ENCODE results near the gene SENP6.
"Not testable (repeated sequence)": the region's sequence is repeated elsewhere in the genome, so short reads cannot be mapped to it uniquely, and the experiment has no call there.

The SENP6 gene

GRCh38 chr6:75666592-75666991, 64.9 kb downstream of the SENP6 start:
- DNase-seq, result no peak

- no peak for DNase-seq
Measured at GRCh38 chr6:75673884-75674283, 72.2 kb downstream of the SENP6 start.

GRCh38 chr6:75676377-75676776, 74.7 kb downstream of the SENP6 start:
- DNase-seq, result no peak

GRCh38 chr6:75682548-75682947, 80.9 kb downstream of the SENP6 start:
- not testable (repeated sequence) for DNase-seq

- DNase-seq, result not testable (repeated sequence)
Measured at GRCh38 chr6:75683005-75683404, 81.3 kb downstream of the SENP6 start.

GRCh38 chr6:75687535-75687934, 85.9 kb downstream of the SENP6 start:
- DNase-seq, result not testable (repeated sequence)

- DNase-seq, result not testable (repeated sequence)
Measured at GRCh38 chr6:75687937-75688336, 86.3 kb downstream of the SENP6 start.

- no peak for DNase-seq
Measured at GRCh38 chr6:75689576-75689975, 87.9 kb downstream of the SENP6 start.

GRCh38 chr6:75691012-75691411, 89.3 kb downstream of the SENP6 start:
- no peak for DNase-seq

- DNase-seq, result no peak
Measured at GRCh38 chr6:75693534-75693933, 91.9 kb downstream of the SENP6 start.

GRCh38 chr6:75694406-75694805, 92.7 kb downstream of the SENP6 start:
- DNase-seq, result no peak

- DNase-seq, result not testable (repeated sequence)
Measured at GRCh38 chr6:75708334-75708733, 106.7 kb downstream of the SENP6 start.

GRCh38 chr6:75711173-75711572, 109.5 kb downstream of the SENP6 start:
- DNase-seq, result no peak

GRCh38 chr6:75719133-75719532, 117.5 kb downstream of the SENP6 start:
- no peak for DNase-seq

- DNase-seq, result no peak
Measured at GRCh38 chr6:75723382-75723781, 121.7 kb downstream of the SENP6 start.

- DNase-seq, result no peak
Measured at GRCh38 chr6:75727206-75727605, 125.5 kb downstream of the SENP6 start.

GRCh38 chr6:75731029-75731428, 129.3 kb downstream of the SENP6 start:
- not testable (repeated sequence) for DNase-seq

GRCh38 chr6:75735491-75736186, 134.0 kb downstream of the SENP6 start:
- DNase-seq, result peak in 1 of 2 donors; percentile 22

GRCh38 chr6:75743971-75744370, 142.3 kb downstream of the SENP6 start:
- no peak for DNase-seq

GRCh38 chr6:75745404-75745803, 143.7 kb downstream of the SENP6 start:
- no peak for DNase-seq

GRCh38 chr6:75746221-75746620, 144.5 kb downstream of the SENP6 start:
- DNase-seq, result no peak

GRCh38 chr6:75747152-75747992, 145.7 kb downstream of the SENP6 start:
- peak; percentile 24 to 50 for DNase-seq

GRCh38 chr6:75748003-75748742, 146.5 kb downstream of the SENP6 start:
- DNase-seq, result peak in 1 of 2 donors; percentile 38

Data from inflammatory macrophage (primary cell).